ENCODE results near the gene DDIT3. TPM values are rescaled to one million over a fixed set of nuclear protein-coding genes. Genes with fewer than 3 reads are reported as not detected.

The DDIT3 gene
- total and polyA plus RNA-seq, 2 of the 8 experiments (the other 6 are each of a cell fraction or from before 2014, with no cell fraction given) = 4.9 to 5.7 TPM

DNA sequence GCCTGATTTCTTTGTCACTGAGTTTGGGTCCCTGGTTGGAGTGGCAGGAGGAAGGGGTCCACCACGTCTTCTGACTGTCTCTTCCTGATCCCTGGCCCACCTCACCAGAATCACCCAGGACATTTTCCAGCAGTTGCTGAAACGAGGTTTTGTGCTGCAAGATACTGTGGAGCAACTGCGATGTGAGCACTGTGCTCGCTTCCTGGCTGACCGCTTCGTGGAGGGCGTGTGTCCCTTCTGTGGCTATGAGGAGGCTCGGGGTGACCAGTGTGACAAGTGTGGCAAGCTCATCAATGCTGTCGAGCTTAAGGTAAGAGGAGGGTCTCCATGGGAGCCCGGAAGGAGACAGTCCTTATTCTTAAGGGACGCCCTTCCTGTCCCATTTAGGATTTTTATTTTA is 20.1 kb downstream of the DDIT3 start:
- no peak overlapping the region for H3K27ac ChIP-seq (ENCODE audit: low read depth, low read length)
- no peak overlapping the region for H3K23ac ChIP-seq (ENCODE audit: insufficient read length)
- 91% methylated on average over 7 of the region's 11 CpGs; no CpG with 5 or more reads in 1 of the 2 experiments for WGBS, 2 experiments (ENCODE audit: extremely low coverage in 1 of 2, insufficient coverage in 1 of 2, insufficient read length in 1 of 2, insufficient replicate concordance in 2 of 2, low coverage in 1 of 2, low lambda C conversion rate in 2 of 2, missing lambda C conversion rate in 1 of 2)
- no peak overlapping the region for H4K91ac ChIP-seq (replicated peaks; ENCODE audit: insufficient read length, low read length)
- TF ChIP-seq POLR2AphosphoS5 (IDR thresholded peaks at IDR 0.05; ENCODE audit: low read depth, low read length) = 0 out of 2 replicates have a peak, but pooled peaks have one; percentile 31
- TF ChIP-seq KDM1A (IDR thresholded peaks at IDR 0.05; ENCODE audit: borderline replicate concordance, low read length) = no peak
- no peak for TF ChIP-seq SAP30 (IDR thresholded peaks at IDR 0.05; ENCODE audit: insufficient read depth, insufficient replicate concordance, low read length)
- TF ChIP-seq YY1 (IDR thresholded peaks at IDR 0.05; ENCODE audit: low read depth, low read length) = no peak
- no peaks in the 10 kb centered on the region for H3K4me1 ChIP-seq (replicated peaks in 1 of 4; ENCODE audit: control insufficient read depth in 3 of 4, insufficient read depth in 4 of 4, low read length in 3 of 4)
- H3K9ac ChIP-seq (replicated peaks in 1 of 4; ENCODE audit: extremely low read depth in 1 of 4, low read depth in 3 of 4, low read length in 3 of 4) = no peak overlapping the region
- H3K36me3 ChIP-seq (ENCODE audit: control insufficient read depth in 2 of 4, insufficient read depth in 4 of 4, low read length in 3 of 4) = peaks cover 38 to 94% (median 72%) of the 10 kb centered on the region in 4 experiments
- DNase-seq (ENCODE audit: low read depth in 1 of 2, low spot score in 2 of 2) (no peak), FAIRE-seq (no peak)
- H3K4me2 ChIP-seq (ENCODE audit: insufficient read depth in 1 of 2, low read depth in 2 of 2, low read length in 2 of 2) = no peak overlapping the region
- H4K20me1 ChIP-seq (replicated peaks in 1 of 2; ENCODE audit: control insufficient read depth in 1 of 2, insufficient read depth in 2 of 2, low read length in 2 of 2) = peaks cover 0 to 2% of the 10 kb centered on the region in 2 experiments
- no peak overlapping the region for H2AFZ ChIP-seq (ENCODE audit: low read length)
- H2BK5ac ChIP-seq (ENCODE audit: low read depth, low read length) = no peak overlapping the region
- no peaks in the 10 kb centered on the region for H3K27me3 ChIP-seq (replicated peaks in 1 of 4; ENCODE audit: control insufficient read depth in 3 of 4, extremely low read depth in 1 of 4, insufficient read depth in 3 of 4, low read length in 3 of 4)
- H3K4me3 ChIP-seq (ENCODE audit: extremely low read depth in 1 of 4, insufficient read depth in 2 of 4, low read depth in 3 of 4, low read length in 4 of 4) = no peak overlapping the region
- no peak overlapping the region for H2AK5ac ChIP-seq (ENCODE audit: low read depth, low read length)
- H3K23me2 ChIP-seq (ENCODE audit: low read depth, low read length) = no peaks in the 10 kb centered on the region
- no peak overlapping the region for H2BK15ac ChIP-seq (ENCODE audit: low read length)
- no peak overlapping the region for H4K8ac ChIP-seq (ENCODE audit: extremely low read depth, insufficient read depth, low read length)
- H3K79me1 ChIP-seq (ENCODE audit: low read depth, low read length) = peaks cover 5% of the 10 kb centered on the region; the same call in 1 of the 2 replicates
- POLR2A ChIA-PET (ENCODE audit: partially characterized antibody) = interaction anchor here (0.7 to 0.9 kb wide), 2 partner anchors 24 to 1296 kb away, joined by 3 read pairs; no protein-coding TSS in a partner anchor
- CTCF ChIA-PET (ENCODE audit: partially characterized antibody) = interaction anchor here (1.0 to 1.5 kb wide), 2 partner anchors 19 to 26 kb away, joined by 3 read pairs; no protein-coding TSS in a partner anchor
- no peak overlapping the region for H2BK120ac ChIP-seq (replicated peaks; ENCODE audit: low read depth, low read length)
- no peak overlapping the region for H2BK20ac ChIP-seq (ENCODE audit: low read length)
- H3K18ac ChIP-seq (ENCODE audit: extremely low read depth, low read length) = no peak overlapping the region
- no peak overlapping the region for H3K4ac ChIP-seq (replicated peaks; ENCODE audit: insufficient read length, low read depth, low read length)
- H3K9me3 ChIP-seq (ENCODE audit: insufficient read depth in 2 of 2, low read depth in 1 of 2, low read length in 1 of 2) = no peaks in the 10 kb centered on the region
- H3K79me2 ChIP-seq (ENCODE audit: control insufficient read depth in 1 of 2, insufficient read depth in 2 of 2, low read length in 2 of 2) = peaks cover 0 to 3% of the 10 kb centered on the region in 2 experiments; a peak in 1 of 4 replicates
- H3K14ac ChIP-seq (ENCODE audit: insufficient read length) = no peak overlapping the region
- no peak overlapping the region for H2BK12ac ChIP-seq (ENCODE audit: low read depth, low read length)
- no peak overlapping the region for H3K56ac ChIP-seq (replicated peaks; ENCODE audit: insufficient read length, low read depth, low read length)
- no peak overlapping the region for H4K5ac ChIP-seq (ENCODE audit: insufficient read length, low read depth, low read length)

Data from H1 (cell line).